NCI-H2227 treated with DMSO at 0.1 percent for 48 hours (cell line): ENCODE results near the gene EFHC1.

ENCODE experiments used
- DNase-seq: peaks from one replicate; lab custom pipeline; 2025; lab: John Stamatoyannopoulos, UW

EFHC1 gene

DNA sequence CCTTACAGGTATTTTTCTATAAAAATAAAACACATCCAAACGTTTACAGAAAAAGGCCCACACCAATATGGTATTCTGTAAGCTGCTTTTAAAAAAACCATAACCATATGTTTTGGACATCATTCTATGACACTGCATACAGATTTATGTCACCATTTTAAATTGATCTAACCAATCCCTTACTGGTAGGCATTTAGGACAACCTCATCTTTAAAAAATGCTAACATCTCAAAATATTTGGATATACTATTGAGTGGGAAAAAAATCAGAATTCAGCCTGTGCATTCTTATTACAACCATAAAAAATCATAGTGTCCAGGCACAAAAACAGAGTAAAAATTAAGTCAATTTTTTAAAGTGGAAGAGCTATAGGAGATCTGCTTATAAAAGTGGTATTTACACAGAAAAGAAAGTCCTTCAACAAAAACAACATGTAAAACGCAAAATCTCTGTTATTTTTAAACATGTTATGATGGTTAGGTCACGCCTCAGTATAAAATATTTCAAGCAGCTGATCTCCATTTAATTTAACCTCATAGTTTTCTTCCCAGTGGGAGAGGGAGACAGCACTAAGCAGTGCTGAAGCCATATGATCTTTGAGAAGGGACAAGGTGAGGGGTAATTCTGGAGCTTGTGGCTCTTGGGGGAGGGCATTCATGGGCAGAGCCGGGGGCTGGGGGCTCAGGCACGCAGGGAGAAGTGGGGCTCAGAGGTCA, 135.5 kb downstream of the EFHC1 start:
- no peak for DNase-seq

GRCh38 chr6:52557389-52558265, 137.5 kb downstream of the EFHC1 start:
- no peak for DNase-seq

GRCh38 chr6:52558266-52559000, 138.3 kb downstream of the EFHC1 start:
- no peak for DNase-seq

- no peak for DNase-seq
These were observed 140.3 kb downstream of the EFHC1 start for GRCh38 chr6:52560462-52560861.

GRCh38 chr6:52562911-52563310, 142.8 kb downstream of the EFHC1 start:
- DNase-seq: no peak

DNA sequence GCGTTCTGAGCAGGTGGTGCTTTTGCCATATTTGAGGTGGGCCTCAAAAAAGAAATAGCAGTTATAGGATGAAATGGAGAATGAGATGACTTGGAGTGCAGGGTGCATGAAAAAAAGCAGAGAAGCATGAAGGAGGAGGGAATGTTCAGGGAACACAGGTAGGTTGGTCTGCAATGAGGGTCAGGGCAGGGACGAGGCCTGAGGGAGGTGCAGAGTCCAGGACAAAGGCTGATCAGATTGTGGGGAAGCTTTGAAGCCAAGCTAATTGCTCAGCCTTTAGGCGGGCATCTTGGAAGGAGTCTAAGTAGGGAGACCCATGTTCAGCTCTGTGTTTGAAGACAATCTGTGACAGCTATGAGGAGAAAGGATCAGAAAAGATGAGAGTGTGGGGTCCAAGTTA, 144.7 kb downstream of the EFHC1 start:
- no peak for DNase-seq

GRCh38 chr6:52566201-52566600, 146.1 kb downstream of the EFHC1 start:
- DNase-seq: no peak

DNA sequence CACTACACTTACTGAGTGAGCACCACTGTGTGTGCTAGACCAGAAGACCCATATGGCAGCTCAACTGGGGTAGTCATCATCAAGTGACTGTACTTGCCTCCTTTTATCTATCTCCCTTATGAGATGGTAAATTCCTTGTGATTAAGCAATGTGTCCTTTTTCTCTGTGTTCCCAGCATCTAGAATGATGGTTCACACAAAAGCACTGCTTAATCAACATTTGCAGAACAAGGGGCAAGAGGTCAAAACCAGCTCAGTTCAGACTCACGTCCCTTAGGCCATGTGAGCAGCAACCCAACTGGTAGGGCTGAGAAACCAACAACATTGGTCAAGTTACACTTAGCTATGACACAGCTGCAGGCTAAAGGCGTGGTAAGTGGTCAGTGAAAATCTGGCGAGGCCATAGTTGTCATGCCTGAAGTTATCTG, 146.7 kb downstream of the EFHC1 start:
- no peak for DNase-seq

- DNase-seq: no peak
These were observed 148.2 kb downstream of the EFHC1 start for GRCh38 chr6:52568320-52568719.

DNA sequence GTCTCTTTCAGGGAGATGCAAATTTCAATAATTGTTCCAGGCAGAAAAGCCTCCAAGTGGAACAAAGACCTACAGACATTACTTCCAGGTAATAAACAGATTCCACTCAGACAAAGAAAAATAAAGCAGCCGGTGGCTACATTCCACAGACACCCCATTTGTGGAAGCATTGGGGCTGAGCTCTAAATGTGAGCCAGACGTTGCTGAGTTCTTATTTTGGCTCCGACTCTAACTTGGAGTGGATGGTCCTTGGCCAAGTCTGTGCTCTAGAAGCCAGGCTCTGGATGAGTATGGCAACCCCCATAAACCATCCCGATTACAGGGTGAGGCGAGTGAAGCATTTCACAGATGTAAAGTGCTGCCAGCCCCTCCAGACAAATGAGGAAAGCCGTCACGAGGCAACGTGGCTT, 150.2 kb downstream of the EFHC1 start:
- DNase-seq: no peak

GRCh38 chr6:52571099-52571755, 151.1 kb downstream of the EFHC1 start:
- DNase-seq: no peak

- DNase-seq: no peak
These were observed 152.4 kb downstream of the EFHC1 start for GRCh38 chr6:52572536-52572935.

GRCh38 chr6:52573295-52573694, 153.2 kb downstream of the EFHC1 start:
- no peak for DNase-seq
